GM18505 (cell line): Measurements from ENCODE around the gene CENPO.
A peak's percentile ranks its signal among the peaks of the same experiment; 100 is the strongest.

Experiments
- ATAC-seq: cut with Tn5 transposase; IDR thresholded peaks from one replicate; pipeline ENCODE4 v1.9.1; 2021; ENCODE audit not compliant: unreplicated experiment
- POLR2A ChIP-seq: IDR thresholded peaks from 4 replicates; pipeline ENCODE4 v1.6.1; 2011; ENCODE audit warnings: borderline replicate concordance; ENCODE audit not compliant: insufficient read depth, insufficient read length; ENCODE audit errors: extremely low read depth

The CENPO gene

DNA sequence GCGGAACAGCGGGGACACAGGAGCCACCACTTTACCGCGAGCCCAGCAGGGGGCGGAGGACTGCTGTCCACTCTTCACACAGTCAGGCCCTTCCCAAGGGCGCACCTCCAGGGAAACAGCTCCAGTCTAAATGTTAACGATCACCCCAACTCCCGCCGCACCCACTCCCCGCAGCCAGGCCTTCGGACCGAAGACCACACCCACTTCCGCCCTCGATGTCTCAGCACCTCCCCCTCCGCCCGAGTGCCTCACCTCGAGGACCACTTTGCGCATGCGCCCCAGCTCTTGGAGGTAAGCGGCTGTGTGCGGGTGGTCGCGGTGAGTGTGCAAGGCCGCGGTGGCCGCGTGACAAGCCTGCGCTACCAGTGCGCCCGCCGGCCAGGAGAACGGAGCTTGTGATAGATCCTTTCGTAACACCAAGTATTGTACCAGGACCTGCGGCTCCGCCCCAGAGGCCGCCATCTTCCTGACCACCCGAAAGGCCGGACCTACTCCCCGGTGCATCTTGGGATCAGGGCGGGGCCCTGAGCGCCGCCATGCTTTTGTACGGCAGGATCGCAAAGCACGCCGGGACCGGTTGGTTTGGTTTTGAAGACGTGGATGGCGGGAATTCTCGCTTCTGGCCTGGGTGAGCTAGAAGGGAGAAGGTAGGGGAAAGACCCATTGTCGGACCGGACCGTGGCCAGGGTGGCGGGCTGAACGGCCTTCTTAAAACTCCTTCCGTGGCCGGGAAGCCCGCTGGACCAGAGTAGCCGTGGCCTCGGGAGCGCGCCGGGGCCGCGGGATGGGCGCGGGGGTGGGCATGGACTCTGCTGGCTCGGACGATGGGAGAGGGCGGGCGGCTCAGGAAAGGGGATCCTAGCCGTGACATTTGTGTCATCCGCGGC lies at the start of gene CENPO, which contains the start of gene PTRHD1:
CENPO (plus strand) TSS at position 552 of the 887 bp plus-strand sequence. CDS start 495 bp downstream, outside the sequence.
PTRHD1 (minus strand) TSS at position 518 of the 887 bp plus-strand sequence; CDS start at position 504, 14 bp downstream.
- peak; percentile 92 for ATAC-seq
- TF ChIP-seq POLR2A = peak; percentile 83

GRCh38 chr2:24743924-24744323 lies 49.3 kb upstream of the CENPO start:
- no peak for ATAC-seq
- no peak for TF ChIP-seq POLR2A

- TF ChIP-seq POLR2A = no peak
- no peak for ATAC-seq
These were observed 48.9 kb upstream of the CENPO start for GRCh38 chr2:24744356-24744755.

GRCh38 chr2:24745825-24746224 lies 47.4 kb upstream of the CENPO start:
- no peak for ATAC-seq
- no peak for TF ChIP-seq POLR2A

DNA sequence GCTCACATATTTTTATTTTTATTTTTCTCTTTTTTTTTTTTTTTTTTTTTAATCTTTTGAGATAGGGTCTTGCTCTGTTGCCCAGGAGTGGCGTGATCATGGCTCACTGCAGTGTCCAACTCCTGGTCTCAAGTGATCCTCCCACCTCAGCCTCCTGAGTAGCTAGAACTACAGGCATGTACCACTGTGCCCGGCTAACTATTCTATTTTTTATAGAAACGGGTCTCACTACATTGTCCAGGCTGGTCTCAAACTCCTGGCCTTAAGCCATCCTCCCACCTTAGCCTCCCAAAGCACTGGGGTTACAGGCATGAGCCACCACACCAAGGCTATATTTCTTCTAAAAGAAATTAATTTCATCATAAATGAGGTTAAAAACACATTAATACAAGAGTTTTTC lies 45.9 kb upstream of the CENPO start:
- ATAC-seq = no peak
- no peak for TF ChIP-seq POLR2A

- TF ChIP-seq POLR2A = no peak
- ATAC-seq = no peak
These were observed 44.0 kb upstream of the CENPO start for GRCh38 chr2:24749069-24749691.

- no peak for ATAC-seq
- no peak for TF ChIP-seq POLR2A
These were observed 38.1 kb upstream of the CENPO start for GRCh38 chr2:24754985-24755705.

DNA sequence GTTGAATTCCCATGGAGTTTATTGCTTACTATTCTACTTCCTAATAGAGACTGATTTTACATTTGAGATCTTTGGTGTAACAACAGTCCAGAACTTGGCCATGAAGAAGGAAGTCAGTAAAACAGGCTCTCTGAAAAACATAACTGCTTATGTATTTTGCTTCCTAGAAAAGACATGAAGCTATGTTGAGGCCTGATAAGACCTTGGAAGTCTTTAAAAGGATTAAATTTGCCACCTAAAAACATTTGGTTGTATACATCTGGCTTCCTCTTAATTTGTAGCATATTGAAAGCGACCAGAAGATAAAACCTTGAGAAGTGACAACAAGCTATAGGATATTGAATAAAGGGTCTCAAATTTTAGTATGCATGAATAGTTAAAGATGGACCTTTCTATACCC lies 36.4 kb upstream of the CENPO start:
- no peak for TF ChIP-seq POLR2A
- ATAC-seq = no peak

DNA sequence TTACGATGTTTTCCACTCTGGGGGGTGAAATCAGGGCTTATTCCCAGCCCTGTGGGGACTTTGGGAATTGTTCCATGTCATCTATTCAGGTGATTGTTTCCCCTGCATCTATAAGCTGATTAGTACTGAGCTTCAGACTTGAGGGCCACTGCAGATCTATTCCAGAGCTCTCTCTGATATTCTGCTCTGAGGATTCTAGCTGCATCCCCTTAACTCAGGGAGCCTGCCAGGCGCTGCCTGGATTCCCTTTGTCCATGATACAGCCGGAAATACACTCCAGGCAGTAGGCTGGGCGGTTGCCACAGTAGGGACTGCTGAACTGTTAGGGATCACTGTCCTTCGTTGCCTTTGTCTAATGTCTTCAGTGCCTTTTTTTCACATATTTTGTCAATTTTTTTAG lies 31.4 kb upstream of the CENPO start:
- TF ChIP-seq POLR2A = no peak

GRCh38 chr2:24762518-24762917 lies 30.7 kb upstream of the CENPO start:
- no peak for TF ChIP-seq POLR2A
- no peak for ATAC-seq

More for the DNA sequence above, 31.4 kb upstream of the CENPO start:
- no peak for ATAC-seq

DNA sequence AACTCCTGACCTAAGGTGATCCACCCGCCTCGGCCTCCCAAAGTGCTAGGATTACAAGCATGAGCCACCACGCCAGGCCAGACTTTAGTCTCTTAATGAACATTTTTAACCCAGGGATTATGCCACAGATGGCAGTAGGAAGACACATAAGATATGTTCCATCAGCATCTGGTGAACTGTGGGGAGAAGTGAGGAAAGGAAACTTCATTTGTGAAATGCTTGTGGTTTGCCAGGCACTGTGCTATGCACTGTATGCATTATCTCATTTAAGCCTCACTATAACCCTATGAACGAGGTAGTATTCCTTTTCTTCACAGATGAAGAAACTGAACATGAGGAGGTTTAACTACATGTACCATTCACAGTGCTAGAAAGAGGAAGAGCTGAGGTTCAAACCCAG lies 29.4 kb upstream of the CENPO start:
- ATAC-seq = no peak
- TF ChIP-seq POLR2A = no peak

- ATAC-seq = no peak
- no peak for TF ChIP-seq POLR2A
These were observed 26.6 kb upstream of the CENPO start for GRCh38 chr2:24766609-24767008.

DNA sequence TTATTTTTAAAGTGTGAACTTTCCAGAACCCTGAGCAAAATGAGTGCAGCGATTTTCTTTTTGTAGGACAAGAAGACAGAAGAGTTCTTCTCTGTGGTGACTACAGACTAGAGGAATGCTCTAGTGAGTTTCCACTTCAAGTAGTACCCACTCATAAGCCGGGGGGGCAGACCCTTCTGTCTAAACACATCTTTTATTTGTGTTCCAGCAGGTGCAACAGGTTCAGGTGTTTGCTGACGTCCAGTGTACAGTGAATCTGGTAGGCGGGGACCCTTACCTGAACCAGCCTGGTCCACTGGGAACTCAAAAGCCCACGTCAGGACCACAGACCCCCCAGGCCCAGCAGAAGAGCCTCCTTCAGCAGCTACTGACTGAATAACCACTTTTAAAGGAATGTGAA lies 25.2 kb upstream of the CENPO start:
- no peak for TF ChIP-seq POLR2A
- ATAC-seq = no peak
